Measurements from ENCODE around the gene XDH.

The XDH gene

DNA sequence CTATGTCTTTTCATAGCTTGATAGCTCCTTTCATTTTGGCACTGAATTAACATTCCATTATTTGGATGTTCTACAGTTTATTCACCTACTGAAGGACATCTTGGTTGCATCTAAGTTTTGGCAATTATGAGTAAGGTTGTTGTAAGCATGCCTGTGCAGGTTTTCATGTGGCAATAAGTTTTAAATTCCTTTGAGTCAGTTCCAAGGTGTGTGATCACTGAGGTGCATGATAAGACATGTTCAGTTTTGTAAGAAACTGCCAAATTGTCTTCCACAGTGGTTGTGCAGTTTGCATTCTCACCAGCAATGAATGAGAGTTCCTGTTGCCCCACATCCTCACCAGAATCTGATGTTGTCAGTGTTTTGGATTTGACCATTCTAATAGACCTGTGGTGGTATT is 24.2 kb downstream of the XDH start:
- TF ChIP-seq, protein P1, sequence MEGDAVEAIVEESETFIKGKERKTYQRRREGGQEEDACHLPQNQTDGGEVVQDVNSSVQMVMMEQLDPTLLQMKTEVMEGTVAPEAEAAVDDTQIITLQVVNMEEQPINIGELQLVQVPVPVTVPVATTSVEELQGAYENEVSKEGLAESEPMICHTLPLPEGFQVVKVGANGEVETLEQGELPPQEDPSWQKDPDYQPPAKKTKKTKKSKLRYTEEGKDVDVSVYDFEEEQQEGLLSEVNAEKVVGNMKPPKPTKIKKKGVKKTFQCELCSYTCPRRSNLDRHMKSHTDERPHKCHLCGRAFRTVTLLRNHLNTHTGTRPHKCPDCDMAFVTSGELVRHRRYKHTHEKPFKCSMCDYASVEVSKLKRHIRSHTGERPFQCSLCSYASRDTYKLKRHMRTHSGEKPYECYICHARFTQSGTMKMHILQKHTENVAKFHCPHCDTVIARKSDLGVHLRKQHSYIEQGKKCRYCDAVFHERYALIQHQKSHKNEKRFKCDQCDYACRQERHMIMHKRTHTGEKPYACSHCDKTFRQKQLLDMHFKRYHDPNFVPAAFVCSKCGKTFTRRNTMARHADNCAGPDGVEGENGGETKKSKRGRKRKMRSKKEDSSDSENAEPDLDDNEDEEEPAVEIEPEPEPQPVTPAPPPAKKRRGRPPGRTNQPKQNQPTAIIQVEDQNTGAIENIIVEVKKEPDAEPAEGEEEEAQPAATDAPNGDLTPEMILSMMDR (IDR thresholded peaks at IDR 0.05; ENCODE audit: low read depth, low read length): no peak
- H3K4me3 ChIP-seq (replicated peaks in 1 of 2; ENCODE audit: low read depth in 2 of 2, low read length in 2 of 2): no peak overlapping the region
- peak in 1 of 2 donors; percentile 25 for DNase-seq (ENCODE audit: low read depth in 2 of 2)

DNA sequence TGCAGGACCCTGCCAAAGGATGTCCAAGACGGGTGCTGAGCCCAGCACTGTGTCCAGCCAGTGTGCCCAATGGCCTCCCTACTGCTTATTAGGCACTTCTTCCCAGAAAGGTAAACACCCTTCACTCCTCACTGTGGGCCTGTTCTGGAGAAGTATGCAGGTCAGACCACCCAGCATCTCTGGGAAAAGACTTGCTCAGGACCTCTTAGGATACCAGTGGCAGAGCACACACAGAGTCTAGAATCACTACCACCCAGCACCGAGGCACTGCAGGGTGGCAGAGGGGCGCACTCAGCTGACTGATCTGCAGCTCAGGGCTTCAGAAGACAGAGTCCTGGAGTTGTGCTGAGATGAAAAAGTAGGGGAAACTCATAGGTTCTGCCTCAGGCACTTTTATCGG is 25.8 kb downstream of the XDH start:
- no peak overlapping the region for H3K4me3 ChIP-seq (replicated peaks in 1 of 2; ENCODE audit: low read depth in 2 of 2, low read length in 2 of 2)
- DNase-seq (ENCODE audit: low read depth in 2 of 2): no peak
- TF ChIP-seq, protein P1 (IDR thresholded peaks at IDR 0.05; ENCODE audit: low read depth, low read length): no peak

DNA sequence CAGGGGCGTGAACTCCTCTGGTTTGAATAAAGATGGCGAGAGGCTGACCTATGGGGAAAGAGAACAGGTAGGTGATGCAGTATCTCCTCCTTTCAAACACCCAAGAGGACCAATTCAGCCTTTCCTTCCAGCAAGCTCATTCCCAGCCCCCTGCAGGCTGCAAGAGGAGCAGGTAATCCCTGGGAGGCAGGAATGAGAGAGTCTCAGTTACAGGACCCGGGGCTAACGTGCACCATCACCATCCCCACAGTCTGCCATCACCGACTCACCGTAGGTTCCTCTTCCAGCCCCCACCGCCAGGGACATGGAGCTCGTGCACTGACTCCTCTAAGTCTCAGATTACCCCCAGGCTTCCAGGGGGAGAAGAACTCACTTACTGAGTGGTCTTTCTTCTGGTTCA is 26.7 kb downstream of the XDH start:
- no peak overlapping the region for H3K4me3 ChIP-seq (replicated peaks in 1 of 2; ENCODE audit: low read depth in 2 of 2, low read length in 2 of 2)
- TF ChIP-seq, protein P1 (IDR thresholded peaks at IDR 0.05; ENCODE audit: low read depth, low read length): no peak
- no peak for DNase-seq (ENCODE audit: low read depth in 2 of 2)

DNA sequence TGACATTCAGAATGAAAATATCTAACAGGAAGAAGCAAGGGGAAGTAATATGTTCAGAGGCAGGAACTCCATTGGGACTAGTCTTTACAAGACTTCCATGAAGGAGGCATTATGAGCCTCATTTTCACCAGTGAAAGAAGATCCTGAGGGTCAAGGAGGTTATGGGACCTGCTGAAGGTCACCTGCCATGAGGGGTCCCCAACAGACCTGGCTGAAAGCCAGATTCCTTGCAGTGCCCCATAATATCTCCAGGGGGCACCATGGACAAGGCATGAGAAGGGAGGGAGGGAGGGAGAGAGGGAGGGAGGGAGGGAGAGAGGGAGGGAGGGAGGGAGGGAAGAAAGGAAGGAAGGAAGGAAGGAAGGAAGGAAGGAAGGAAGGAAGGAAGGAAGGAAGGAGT is 27.9 kb downstream of the XDH start:
- no peak overlapping the region for H3K4me3 ChIP-seq (replicated peaks in 1 of 2; ENCODE audit: low read depth in 2 of 2, low read length in 2 of 2)
- peak in 1 of 2 donors; percentile 13 for DNase-seq (ENCODE audit: low read depth in 2 of 2)
- TF ChIP-seq, protein P1 (IDR thresholded peaks at IDR 0.05; ENCODE audit: low read depth, low read length): peak; percentile 12

DNA sequence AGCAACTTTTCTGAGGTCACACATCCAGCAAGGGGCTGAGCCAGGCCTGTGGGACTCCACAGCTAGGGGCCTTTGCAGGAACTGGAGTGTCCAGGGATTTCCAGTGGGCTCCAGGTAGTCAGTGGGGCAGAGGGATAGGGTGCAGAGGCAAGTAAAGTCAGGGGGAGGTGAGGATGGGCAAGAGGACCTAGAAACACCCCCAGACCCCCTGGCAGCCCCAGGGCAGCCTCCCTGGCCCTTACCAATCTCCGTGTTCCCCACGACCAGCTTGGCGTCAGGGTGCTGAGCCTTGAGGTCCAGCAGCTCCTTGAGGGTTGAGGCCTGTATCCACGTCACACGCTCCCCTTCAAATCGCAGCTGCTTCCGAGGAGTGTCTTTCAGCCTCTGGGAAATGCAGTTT is 28.4 kb downstream of the XDH start:
- DNase-seq (ENCODE audit: low read depth in 2 of 2): no peak
- TF ChIP-seq, protein P1 (IDR thresholded peaks at IDR 0.05; ENCODE audit: low read depth, low read length): no peak
- H3K4me3 ChIP-seq (replicated peaks in 1 of 2; ENCODE audit: low read depth in 2 of 2, low read length in 2 of 2): no peak overlapping the region

DNA sequence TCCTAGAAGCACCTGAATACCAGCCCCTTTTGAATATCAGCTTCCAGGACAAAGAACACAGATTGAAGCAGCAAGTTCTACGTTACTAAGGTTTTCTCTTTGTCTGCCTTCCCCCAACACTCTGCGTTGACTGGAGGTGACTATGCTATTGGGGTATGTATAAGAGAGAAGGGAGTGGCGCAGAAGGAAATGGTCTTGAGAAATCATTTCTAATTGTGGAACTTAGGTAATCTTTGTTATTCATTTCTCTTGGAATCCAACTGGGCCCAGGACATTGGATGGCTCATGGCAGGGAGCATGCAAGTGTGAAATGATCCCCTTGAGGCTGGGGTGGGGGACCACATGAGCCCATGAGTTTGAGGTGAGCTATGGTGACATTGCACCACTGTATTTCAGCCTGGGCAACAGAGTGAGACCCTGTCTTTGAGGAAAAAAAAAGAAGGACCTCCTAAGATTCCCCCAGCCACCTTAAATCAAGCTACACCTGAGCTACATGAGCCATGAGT is 29.7 kb downstream of the XDH start:
- TF ChIP-seq, protein P1 (IDR thresholded peaks at IDR 0.05; ENCODE audit: low read depth, low read length): no peak
- H3K4me3 ChIP-seq (replicated peaks in 1 of 2; ENCODE audit: low read depth in 2 of 2, low read length in 2 of 2): no peak overlapping the region
- DNase-seq (ENCODE audit: low read depth in 2 of 2): peak; percentile 90 to 98

DNA sequence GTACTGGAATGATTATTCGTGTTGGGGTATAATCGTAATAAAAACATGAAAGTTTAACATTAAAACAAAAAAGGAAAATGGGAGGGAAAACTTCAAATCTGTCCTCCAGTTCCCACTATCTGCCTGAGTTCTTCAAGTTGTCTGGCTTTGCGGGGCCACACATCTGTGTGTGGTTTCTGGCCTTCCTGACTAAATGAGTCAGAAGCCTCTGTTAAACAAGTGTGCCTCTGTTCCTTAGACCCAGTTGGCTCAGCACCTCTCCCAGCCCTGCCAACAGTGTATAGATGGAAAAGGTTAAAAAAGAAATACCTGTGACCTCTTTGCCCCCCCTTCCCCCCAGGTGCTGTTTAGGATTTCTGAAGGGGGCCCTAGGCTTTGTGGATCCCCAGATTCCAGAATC is 30.2 kb downstream of the XDH start:
- TF ChIP-seq, protein P1 (IDR thresholded peaks at IDR 0.05; ENCODE audit: low read depth, low read length): no peak
- peak; percentile 82 to 95 for DNase-seq (ENCODE audit: low read depth in 2 of 2)
- no peak overlapping the region for H3K4me3 ChIP-seq (replicated peaks in 1 of 2; ENCODE audit: low read depth in 2 of 2, low read length in 2 of 2)
